Nephron progenitor cell (in vitro differentiated cells): ENCODE results near the gene WDR74.

ENCODE experiments used
- DNase-seq: peaks from one replicate; pipeline ENCODE4 v3.0.0; 2021
- H3K27ac Mint-ChIP-seq: 2 replicates; pipeline ENCODE4 v1.8.0; 2021; ENCODE audit warnings: mild to moderate bottlenecking, moderate library complexity, mixed read lengths
- H3K27me3 Mint-ChIP-seq: 2 replicates; pipeline ENCODE4 v1.8.0; 2021; ENCODE audit warnings: mild to moderate bottlenecking, low read depth, mixed read lengths; ENCODE audit not compliant: poor library complexity
- H3K36me3 Mint-ChIP-seq: 2 replicates; pipeline ENCODE4 v1.8.0; 2021; ENCODE audit warnings: low read depth, mixed read lengths
- H3K4me1 Mint-ChIP-seq: 2 replicates; pipeline ENCODE4 v1.8.0; 2021; ENCODE audit warnings: mixed read lengths
- H3K4me3 Mint-ChIP-seq: 2 replicates; pipeline ENCODE4 v1.8.0; 2021; ENCODE audit warnings: mild to moderate bottlenecking, moderate library complexity, mixed read lengths
- H3K9me3 Mint-ChIP-seq: 2 replicates; pipeline ENCODE4 v1.8.0; 2021; ENCODE audit warnings: mild to moderate bottlenecking, moderate library complexity, mixed read lengths
- CTCF ChIP-seq: fragments of 200-600 bp; sonication (generic); IDR thresholded peaks from 2 replicates; pipeline ENCODE4 v1.5.0; 2021; ENCODE audit warnings: antibody characterized with exemption

WDR74 gene

GRCh38 chr11:62794201-62794775 is 45.1 kb downstream of the WDR74 start:
- no peaks in the 10 kb centered on the region for H3K9me3 Mint-ChIP-seq

GRCh38 chr11:62792202-62792575 is 47.2 kb downstream of the WDR74 start:
- H3K9me3 Mint-ChIP-seq, result no peaks in the 10 kb centered on the region
- peaks cover 66% of the 10 kb centered on the region for H3K36me3 Mint-ChIP-seq
- peak overlapping the region; percentile 97 for H3K27ac Mint-ChIP-seq
- peak; percentile 39 for DNase-seq
- no peak for TF ChIP-seq CTCF
- peak overlapping the region; percentile 92 for H3K4me3 Mint-ChIP-seq
- H3K4me1 Mint-ChIP-seq, result peaks cover 44% of the 10 kb centered on the region
- peaks cover 3% of the 10 kb centered on the region for H3K27me3 Mint-ChIP-seq

More at GRCh38 chr11:62794201-62794775, 45.1 kb downstream of the WDR74 start:
- no peak for DNase-seq
- Mint-ChIP-seq H3K4me1 (peaks cover 28% of the 10 kb centered on the region), H3K27ac (no peak overlapping the region), H3K27me3 (peaks cover 8% of the 10 kb centered on the region), H3K36me3 (peaks cover 78% of the 10 kb centered on the region), H3K4me3 (no peak overlapping the region)
- no peak for TF ChIP-seq CTCF

GRCh38 chr11:62791501-62792201 is 47.7 kb downstream of the WDR74 start, which contains the start of gene TMEM223:
TSS of gene TMEM223 (minus strand) at chr11:62792006. CDS start at chr11:62791994, 12 bp downstream.
- Mint-ChIP-seq H3K36me3 (peaks cover 62% of the 10 kb centered on the region), H3K4me1 (peaks cover 44% of the 10 kb centered on the region), H3K9me3 (no peaks in the 10 kb centered on the region), H3K27me3 (no peaks in the 10 kb centered on the region), H3K4me3 (peak within 1 kb of the TSS; percentile 92), H3K27ac (peak within 1 kb of the TSS; percentile 97)
- no peak for TF ChIP-seq CTCF
- DNase-seq, result peak; percentile 89

DNA sequence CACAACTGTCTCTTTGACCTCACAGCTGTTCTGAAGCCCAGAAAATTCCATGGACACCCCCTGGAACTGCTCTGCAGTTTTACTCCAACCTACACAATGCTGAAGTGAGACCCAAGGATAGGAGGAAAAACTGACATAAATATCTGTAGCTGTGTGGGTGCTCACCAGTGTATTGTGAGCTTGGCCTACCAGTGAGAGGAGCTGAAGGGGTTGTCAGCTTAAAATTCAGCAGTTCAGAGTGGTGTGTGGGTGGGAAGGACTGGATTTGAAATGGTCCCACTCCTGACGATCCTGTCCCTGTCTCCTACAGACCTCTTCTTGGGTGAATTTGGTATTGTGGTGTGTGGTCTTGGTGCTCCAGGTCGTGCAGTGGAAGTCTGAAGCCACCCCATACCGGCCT is 49.8 kb downstream of the WDR74 start:
- H3K4me3 Mint-ChIP-seq, result peak overlapping the region; percentile 92
- no peak for DNase-seq
- peak overlapping the region; percentile 92 for H3K27ac Mint-ChIP-seq
- no peaks in the 10 kb centered on the region for H3K9me3 Mint-ChIP-seq
- peaks cover 48% of the 10 kb centered on the region for H3K4me1 Mint-ChIP-seq
- no peaks in the 10 kb centered on the region for H3K27me3 Mint-ChIP-seq
- peaks cover 46% of the 10 kb centered on the region for H3K36me3 Mint-ChIP-seq
- TF ChIP-seq CTCF, result no peak

DNA sequence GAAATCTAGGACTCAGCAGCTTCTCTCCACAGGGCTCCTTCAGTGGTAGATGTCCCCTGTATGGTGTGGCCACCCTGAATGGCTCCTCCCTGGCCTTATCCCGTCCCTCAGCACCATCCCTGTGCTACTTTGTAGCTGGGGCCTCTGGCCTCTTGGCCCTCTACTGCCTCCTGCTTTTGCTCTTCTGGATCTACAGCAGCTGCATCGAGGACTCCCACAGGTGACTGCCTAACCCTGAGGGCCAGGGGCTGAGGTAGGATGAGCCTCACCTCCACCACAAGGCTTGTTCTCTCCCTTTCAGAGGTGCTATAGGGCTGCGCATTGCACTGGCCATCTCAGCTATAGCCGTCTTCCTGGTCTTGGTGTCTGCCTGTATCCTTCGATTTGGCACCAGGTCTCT is 50.4 kb downstream of the WDR74 start:
- no peak for TF ChIP-seq CTCF
- H3K4me1 Mint-ChIP-seq, result peaks cover 48% of the 10 kb centered on the region
- no peak for DNase-seq
- peaks cover 42% of the 10 kb centered on the region for H3K36me3 Mint-ChIP-seq
- peak overlapping the region; percentile 68 for H3K27ac Mint-ChIP-seq
- H3K27me3 Mint-ChIP-seq, result peaks cover 2% of the 10 kb centered on the region
- H3K9me3 Mint-ChIP-seq, result no peaks in the 10 kb centered on the region
- H3K4me3 Mint-ChIP-seq, result peak overlapping the region; percentile 92
